SK-N-MC (cell line): ENCODE data around the gene WDR12.
"Not testable (repeated sequence)": the region's sequence is repeated elsewhere in the genome, so short reads cannot be mapped to it uniquely, and the experiment has no call there.

Experiments
- DNase-seq: peaks from one replicate; pipeline ENCODE4 v3.0.0-alpha.2; 2011; ENCODE audit warnings: low read depth, low spot score
- H3K27ac ChIP-seq: fragments of 200-600 bp; sonication (generic); 2 replicates; pipeline ENCODE4 v1.5.1; 2016; ENCODE audit warnings: mixed run types
- H3K36me3 ChIP-seq: fragments of 200-600 bp; sonication (generic); 2 replicates; pipeline ENCODE4 v1.6.1; 2017; ENCODE audit warnings: antibody characterized with exemption, low read length, mixed read lengths; ENCODE audit not compliant: insufficient read depth
- H3K4me3 ChIP-seq: fragments of 200-600 bp; sonication (generic); 2 replicates; pipeline ENCODE4 v1.5.1; 2016
- H3K9ac ChIP-seq: fragments of 200-600 bp; sonication (generic); 2 replicates; pipeline ENCODE4 v1.8.0; 2017; ENCODE audit warnings: mixed run types, mixed read lengths; ENCODE audit not compliant: insufficient read length
- H3K9me3 ChIP-seq: fragments of 200-600 bp; sonication (generic); 2 replicates; pipeline ENCODE4 v1.6.1; 2017; ENCODE audit warnings: low read depth, mild to moderate bottlenecking, antibody characterized with exemption, low read length, moderate library complexity, mixed read lengths
- EZH2 ChIP-seq: fragments of 200-600 bp; sonication (generic); IDR thresholded peaks from one replicate; pipeline ENCODE4 v1.6.1; 2017; ENCODE audit warnings: antibody characterized with exemption
- FOXP2 ChIP-seq: optimal IDR thresholded peaks from 2 replicates; pipeline ENCODE3; 2011; ENCODE audit warnings: mild to moderate bottlenecking, moderate library complexity; ENCODE audit not compliant: insufficient read depth; ENCODE audit errors: extremely low read length, control extremely low read depth
- POLR2AphosphoS5 ChIP-seq: IDR thresholded peaks from 2 replicates; pipeline ENCODE4 v1.6.1; 2012; ENCODE audit warnings: mild to moderate bottlenecking, low read depth, low read length, borderline replicate concordance

WDR12 gene

GRCh38 chr2:202934456-202934855 is 23.0 kb upstream of the WDR12 start:
- H3K4me3 ChIP-seq, result no peak overlapping the region
- no peak overlapping the region for H3K9ac ChIP-seq
- no peak overlapping the region for H3K27ac ChIP-seq
- DNase-seq, result no peak
- H3K36me3 ChIP-seq, result 0 out of 2 replicates have a peak, but pooled peaks cover 3% of the 10 kb centered on the region
- H3K9me3 ChIP-seq, result no peaks in the 10 kb centered on the region
- TF ChIP-seq EZH2, result no peak
- no peak for TF ChIP-seq POLR2AphosphoS5
- no peak for TF ChIP-seq FOXP2

GRCh38 chr2:202933958-202934357 is 22.5 kb upstream of the WDR12 start:
- Histone ChIP-seq H3K9ac (no peak overlapping the region), H3K27ac (no peak overlapping the region), H3K4me3 (no peak overlapping the region), H3K9me3 (no peaks in the 10 kb centered on the region), H3K36me3 (no peaks in the 10 kb centered on the region)
- no peak for DNase-seq
- TF ChIP-seq FOXP2 (no peak), EZH2 (no peak), POLR2AphosphoS5 (no peak)

- no peak overlapping the region for H3K27ac ChIP-seq
- DNase-seq, result no peak
Observed at GRCh38 chr2:202933139-202933510, 21.7 kb upstream of the WDR12 start.

GRCh38 chr2:202932425-202933138 is 21.1 kb upstream of the WDR12 start:
- TF ChIP-seq FOXP2 (no peak), POLR2AphosphoS5 (no peak), EZH2 (no peak)
- no peaks in the 10 kb centered on the region for H3K9me3 ChIP-seq
- no peak overlapping the region for H3K27ac ChIP-seq
- H3K36me3 ChIP-seq, result no peaks in the 10 kb centered on the region
- no peak overlapping the region for H3K4me3 ChIP-seq
- no peak for DNase-seq
- no peak overlapping the region for H3K9ac ChIP-seq

More at GRCh38 chr2:202933139-202933510, 21.7 kb upstream of the WDR12 start:
- Histone ChIP-seq H3K9me3 (no peaks in the 10 kb centered on the region), H3K36me3 (no peaks in the 10 kb centered on the region), H3K9ac (no peak overlapping the region), H3K4me3 (no peak overlapping the region)
- TF ChIP-seq POLR2AphosphoS5 (no peak), EZH2 (no peak), FOXP2 (no peak)

GRCh38 chr2:202918860-202919259 is 7.4 kb upstream of the WDR12 start:
- no peaks in the 10 kb centered on the region for H3K9me3 ChIP-seq
- no peak overlapping the region for H3K9ac ChIP-seq
- H3K36me3 ChIP-seq, result no peaks in the 10 kb centered on the region
- TF ChIP-seq POLR2AphosphoS5, result no peak
- TF ChIP-seq EZH2, result no peak
- TF ChIP-seq FOXP2, result no peak
- no peak overlapping the region for H3K27ac ChIP-seq
- no peak for DNase-seq
- no peak overlapping the region for H3K4me3 ChIP-seq

- Histone ChIP-seq H3K4me3 (peak overlapping the region; percentile 94), H3K36me3 (peaks cover 22% of the 10 kb centered on the region), H3K9ac (peak overlapping the region; percentile 97), H3K27ac (peak overlapping the region; percentile 96; the same call in 1 of the 2 replicates)
- not testable (repeated sequence) for DNase-seq, H3K9me3 ChIP-seq
Observed at GRCh38 chr2:202912342-202913201, 1.1 kb upstream of the WDR12 start.

GRCh38 chr2:202911203-202911511 is 316 bp downstream of the WDR12 start:
- peak overlapping the region; percentile 96; the same call in 1 of the 2 replicates for H3K27ac ChIP-seq
- peak overlapping the region; percentile 97 for H3K9ac ChIP-seq
- no peaks in the 10 kb centered on the region for H3K9me3 ChIP-seq
- DNase-seq, result no peak
- peaks cover 33% of the 10 kb centered on the region for H3K36me3 ChIP-seq
- TF ChIP-seq POLR2AphosphoS5 (no peak), EZH2 (no peak), FOXP2 (no peak)
- H3K4me3 ChIP-seq, result peak overlapping the region; percentile 94

GRCh38 chr2:202910698-202911097 is 775 bp downstream of the WDR12 start:
- Histone ChIP-seq H3K27ac (no peak overlapping the region), H3K4me3 (peak overlapping the region; percentile 94), H3K36me3 (peaks cover 38% of the 10 kb centered on the region), H3K9ac (peak overlapping the region; percentile 97), H3K9me3 (0 out of 2 replicates have a peak, but pooled peaks cover under 1% of the 10 kb centered on the region)
- no peak for TF ChIP-seq EZH2
- no peak for TF ChIP-seq FOXP2
- TF ChIP-seq POLR2AphosphoS5, result no peak
- no peak for DNase-seq

- not testable (repeated sequence) for DNase-seq, H3K9me3 ChIP-seq, H3K27ac ChIP-seq
- peaks cover 42% of the 10 kb centered on the region for H3K36me3 ChIP-seq
- H3K9ac ChIP-seq, result peak overlapping the region; percentile 97
- H3K4me3 ChIP-seq, result peak overlapping the region; percentile 94
Observed at GRCh38 chr2:202910250-202910649, 1.2 kb downstream of the WDR12 start.
